GM12875 (cell line): Measurements from ENCODE around the gene HECTD3.
"Not testable (repeated sequence)": the region's sequence is repeated elsewhere in the genome, so short reads cannot be mapped to it uniquely, and the experiment has no call there.

Experiments
- H3K4me3 ChIP-seq: one replicate; pipeline ENCODE4 v1.5.1; 2011; ENCODE audit warnings: low read depth, low read length, control low read depth
- TF ChIP-seq, protein P1 (sequence below): IDR thresholded peaks from 2 replicates; pipeline ENCODE4 v1.5.1; 2011; ENCODE audit warnings: low read depth, mild to moderate bottlenecking, control low read depth, inconsistent platforms, low read length, moderate library complexity, borderline replicate concordance; ENCODE audit not compliant: insufficient read depth

Gene HECTD3

GRCh38 chr1:44976252-44976651 lies 34.9 kb downstream of the HECTD3 start:
- no peak overlapping the region for H3K4me3 ChIP-seq
- TF ChIP-seq, protein P1, sequence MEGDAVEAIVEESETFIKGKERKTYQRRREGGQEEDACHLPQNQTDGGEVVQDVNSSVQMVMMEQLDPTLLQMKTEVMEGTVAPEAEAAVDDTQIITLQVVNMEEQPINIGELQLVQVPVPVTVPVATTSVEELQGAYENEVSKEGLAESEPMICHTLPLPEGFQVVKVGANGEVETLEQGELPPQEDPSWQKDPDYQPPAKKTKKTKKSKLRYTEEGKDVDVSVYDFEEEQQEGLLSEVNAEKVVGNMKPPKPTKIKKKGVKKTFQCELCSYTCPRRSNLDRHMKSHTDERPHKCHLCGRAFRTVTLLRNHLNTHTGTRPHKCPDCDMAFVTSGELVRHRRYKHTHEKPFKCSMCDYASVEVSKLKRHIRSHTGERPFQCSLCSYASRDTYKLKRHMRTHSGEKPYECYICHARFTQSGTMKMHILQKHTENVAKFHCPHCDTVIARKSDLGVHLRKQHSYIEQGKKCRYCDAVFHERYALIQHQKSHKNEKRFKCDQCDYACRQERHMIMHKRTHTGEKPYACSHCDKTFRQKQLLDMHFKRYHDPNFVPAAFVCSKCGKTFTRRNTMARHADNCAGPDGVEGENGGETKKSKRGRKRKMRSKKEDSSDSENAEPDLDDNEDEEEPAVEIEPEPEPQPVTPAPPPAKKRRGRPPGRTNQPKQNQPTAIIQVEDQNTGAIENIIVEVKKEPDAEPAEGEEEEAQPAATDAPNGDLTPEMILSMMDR: no peak

GRCh38 chr1:44973645-44974044 lies 37.5 kb downstream of the HECTD3 start:
- H3K4me3 ChIP-seq: no peak overlapping the region
- TF ChIP-seq, protein P1: no peak

- TF ChIP-seq, protein P1: no peak
- H3K4me3 ChIP-seq: no peak overlapping the region
These were observed 40.8 kb downstream of the HECTD3 start for GRCh38 chr1:44970317-44970716.

- TF ChIP-seq, protein P1: no peak
- no peak overlapping the region for H3K4me3 ChIP-seq
These were observed 46.7 kb downstream of the HECTD3 start for GRCh38 chr1:44964396-44964795.

- H3K4me3 ChIP-seq: no peak overlapping the region
- TF ChIP-seq, protein P1: no peak
These were observed 48.4 kb downstream of the HECTD3 start for GRCh38 chr1:44962729-44963128.

- not testable (repeated sequence) for H3K4me3 ChIP-seq
These were observed 49.1 kb downstream of the HECTD3 start for GRCh38 chr1:44962022-44962421.

- not testable (repeated sequence) for H3K4me3 ChIP-seq
These were observed 53.6 kb downstream of the HECTD3 start for GRCh38 chr1:44957566-44957965.

DNA sequence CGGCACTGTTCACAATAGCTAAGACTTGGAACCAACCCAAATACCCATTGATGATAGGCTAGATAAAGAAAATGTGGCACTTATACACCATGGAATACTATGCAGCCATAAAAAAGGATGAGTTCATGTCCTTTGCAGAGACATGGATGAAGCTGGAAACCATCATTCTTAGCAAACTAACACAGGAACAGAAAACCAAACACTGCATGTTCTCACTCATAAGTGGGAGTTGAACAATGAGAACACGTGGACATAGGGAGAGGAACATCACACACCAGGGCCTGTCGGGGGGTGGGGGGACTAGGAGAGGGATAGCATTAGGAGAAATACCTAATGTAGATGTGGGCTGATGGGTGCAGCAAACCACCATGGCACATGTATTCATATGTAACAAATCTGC lies 55.0 kb downstream of the HECTD3 start:
- not testable (repeated sequence) for H3K4me3 ChIP-seq
